DND-41 (cell line): ENCODE results near the gene HECW1.
A peak's percentile ranks its signal among the peaks of the same experiment; 100 is the strongest.

ENCODE experiments used
- ATAC-seq: fragments of 200-7000 bp; cut with Tn5 transposase; 3 replicates; pipeline ENCODE4 v1.9.1; 2021; ENCODE audit warnings: low read depth; ENCODE audit not compliant: insufficient read depth
- DNase-seq: peaks from one replicate; pipeline ENCODE4 v3.0.0-alpha.2; 2020
- H2AFZ ChIP-seq: 2 replicates; pipeline ENCODE4 v1.6.0; 2012; ENCODE audit warnings: low read depth, low read length
- H3K27ac ChIP-seq: 2 replicates; pipeline ENCODE4 v1.5.1; 2012; ENCODE audit warnings: low read length, inconsistent platforms
- H3K27me3 ChIP-seq: fragments of 200-600 bp; sonication (generic); 2 replicates; pipeline ENCODE4 v1.6.0; 2012; ENCODE audit warnings: low read length, mild to moderate bottlenecking, inconsistent platforms; ENCODE audit not compliant: insufficient read depth, poor library complexity
- H3K36me3 ChIP-seq: 2 replicates; pipeline ENCODE4 v1.5.1; 2012; ENCODE audit warnings: low read length, inconsistent platforms; ENCODE audit not compliant: insufficient read depth
- H3K4me1 ChIP-seq: 2 replicates; pipeline ENCODE4 v1.5.1; 2012; ENCODE audit warnings: mild to moderate bottlenecking, low read length; ENCODE audit not compliant: insufficient read depth
- H3K4me2 ChIP-seq: 2 replicates; pipeline ENCODE4 v1.6.0; 2012; ENCODE audit warnings: mild to moderate bottlenecking, moderate library complexity, low read length, inconsistent platforms; ENCODE audit not compliant: insufficient read depth
- H3K4me3 ChIP-seq, 2 experiments: fragments of 200-600 bp in 1 of 2; shearing (Covaris generic) in 1 of 2; 2 replicates each; pipeline ENCODE4 v1.5.1; 2012 to 2016; ENCODE audit warnings: inconsistent platforms in 2 of 2, low read length in 2 of 2, mild to moderate bottlenecking in 2 of 2, low read depth in 1 of 2, moderate library complexity in 1 of 2
- H3K79me2 ChIP-seq: 2 replicates; pipeline ENCODE4 v1.6.0; 2012; ENCODE audit warnings: low read length, inconsistent platforms; ENCODE audit not compliant: insufficient read depth
- H3K9ac ChIP-seq: 2 replicates; pipeline ENCODE4 v1.6.0; 2012; ENCODE audit warnings: low read depth, mild to moderate bottlenecking, inconsistent platforms, low read length, moderate library complexity
- H3K9me3 ChIP-seq: 2 replicates; pipeline ENCODE4 v1.5.1; 2012; ENCODE audit warnings: low read length, moderate library complexity, mild to moderate bottlenecking, inconsistent platforms; ENCODE audit not compliant: insufficient read depth, severe bottlenecking
- H4K20me1 ChIP-seq: 2 replicates; pipeline ENCODE4 v1.6.0; 2012; ENCODE audit warnings: low read length; ENCODE audit not compliant: insufficient read depth
- EZH2 ChIP-seq: IDR thresholded peaks from 3 replicates; pipeline ENCODE4 v1.6.1; 2012; ENCODE audit warnings: borderline replicate concordance, low read depth, mild to moderate bottlenecking, moderate library complexity, low read length, inconsistent platforms; ENCODE audit not compliant: severe bottlenecking
- TF ChIP-seq, protein P1 (sequence below): IDR thresholded peaks from 2 replicates; pipeline ENCODE4 v1.5.1; 2012; ENCODE audit warnings: borderline replicate concordance, low read length, moderate library complexity, mild to moderate bottlenecking; ENCODE audit not compliant: poor library complexity, severe bottlenecking; ENCODE audit errors: extremely low read depth

Gene HECW1

GRCh38 chr7:43458330-43459018, 346.0 kb downstream of the HECW1 start:
- no peak overlapping the region for H3K9ac ChIP-seq
- peaks cover 14% of the 10 kb centered on the region for H3K4me1 ChIP-seq
- no peaks in the 10 kb centered on the region for H3K79me2 ChIP-seq
- DNase-seq (no peak), ATAC-seq (no peak)
- peak overlapping the region; percentile 7; the same call in 1 of the 2 replicates for H2AFZ ChIP-seq
- H3K9me3 ChIP-seq, result no peaks in the 10 kb centered on the region
- no peak overlapping the region for H3K4me3 ChIP-seq
- no peaks in the 10 kb centered on the region for H4K20me1 ChIP-seq
- no peak overlapping the region for H3K27ac ChIP-seq
- TF ChIP-seq, protein P1, sequence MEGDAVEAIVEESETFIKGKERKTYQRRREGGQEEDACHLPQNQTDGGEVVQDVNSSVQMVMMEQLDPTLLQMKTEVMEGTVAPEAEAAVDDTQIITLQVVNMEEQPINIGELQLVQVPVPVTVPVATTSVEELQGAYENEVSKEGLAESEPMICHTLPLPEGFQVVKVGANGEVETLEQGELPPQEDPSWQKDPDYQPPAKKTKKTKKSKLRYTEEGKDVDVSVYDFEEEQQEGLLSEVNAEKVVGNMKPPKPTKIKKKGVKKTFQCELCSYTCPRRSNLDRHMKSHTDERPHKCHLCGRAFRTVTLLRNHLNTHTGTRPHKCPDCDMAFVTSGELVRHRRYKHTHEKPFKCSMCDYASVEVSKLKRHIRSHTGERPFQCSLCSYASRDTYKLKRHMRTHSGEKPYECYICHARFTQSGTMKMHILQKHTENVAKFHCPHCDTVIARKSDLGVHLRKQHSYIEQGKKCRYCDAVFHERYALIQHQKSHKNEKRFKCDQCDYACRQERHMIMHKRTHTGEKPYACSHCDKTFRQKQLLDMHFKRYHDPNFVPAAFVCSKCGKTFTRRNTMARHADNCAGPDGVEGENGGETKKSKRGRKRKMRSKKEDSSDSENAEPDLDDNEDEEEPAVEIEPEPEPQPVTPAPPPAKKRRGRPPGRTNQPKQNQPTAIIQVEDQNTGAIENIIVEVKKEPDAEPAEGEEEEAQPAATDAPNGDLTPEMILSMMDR, result no peak
- no peak for TF ChIP-seq EZH2
- H3K4me2 ChIP-seq, result no peak overlapping the region
- H3K27me3 ChIP-seq, result no peaks in the 10 kb centered on the region
- H3K36me3 ChIP-seq, result no peaks in the 10 kb centered on the region

DNA sequence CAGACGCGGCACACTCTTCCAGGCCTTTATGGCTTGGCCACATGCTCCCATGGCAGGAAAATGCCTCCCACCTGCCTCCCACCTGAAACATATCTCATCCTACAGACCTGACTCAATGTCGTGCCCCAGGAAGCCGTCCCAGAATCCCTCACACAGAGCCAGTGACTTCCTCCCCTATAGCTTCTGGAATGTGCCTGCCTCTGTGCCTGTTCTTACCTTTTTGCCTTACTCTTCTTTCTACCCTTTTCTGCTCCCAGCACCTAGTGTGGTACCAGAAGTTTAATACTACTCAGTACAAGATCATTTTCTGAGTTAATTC, 346.5 kb downstream of the HECW1 start:
- H3K27me3 ChIP-seq, result no peaks in the 10 kb centered on the region
- no peak overlapping the region for H3K27ac ChIP-seq
- DNase-seq (no peak), ATAC-seq (no peak)
- no peaks in the 10 kb centered on the region for H3K36me3 ChIP-seq
- no peak overlapping the region for H3K9ac ChIP-seq
- no peak overlapping the region for H3K4me3 ChIP-seq
- no peaks in the 10 kb centered on the region for H4K20me1 ChIP-seq
- no peak overlapping the region for H2AFZ ChIP-seq
- no peak for TF ChIP-seq EZH2
- TF ChIP-seq, protein P1, result no peak
- peaks cover 14% of the 10 kb centered on the region for H3K4me1 ChIP-seq
- H3K4me2 ChIP-seq, result no peak overlapping the region
- no peaks in the 10 kb centered on the region for H3K79me2 ChIP-seq
- H3K9me3 ChIP-seq, result no peaks in the 10 kb centered on the region

- DNase-seq, result no peak
- no peak overlapping the region for H3K4me2 ChIP-seq
- H3K4me3 ChIP-seq, result no peak overlapping the region
- H3K4me1 ChIP-seq, result peaks cover 16% of the 10 kb centered on the region
- TF ChIP-seq, protein P1, result no peak
- peak overlapping the region; percentile 22; the same call in 1 of the 2 replicates for H3K27ac ChIP-seq
- no peaks in the 10 kb centered on the region for H3K27me3 ChIP-seq
- H3K79me2 ChIP-seq, result no peaks in the 10 kb centered on the region
- no peaks in the 10 kb centered on the region for H3K36me3 ChIP-seq
- no peaks in the 10 kb centered on the region for H4K20me1 ChIP-seq
- H2AFZ ChIP-seq, result no peak overlapping the region
- no peaks in the 10 kb centered on the region for H3K9me3 ChIP-seq
- no peak overlapping the region for H3K9ac ChIP-seq
- no peak for ATAC-seq
Measured at GRCh38 chr7:43460733-43461348, 348.4 kb downstream of the HECW1 start.
